ENCODE results near the gene PYGB.

- TF ChIP-seq MAX (IDR thresholded peaks at IDR 0.05) = no peak
- TF ChIP-seq YY1 (IDR thresholded peaks at IDR 0.05; ENCODE audit: low read depth) = no peak
- TF ChIP-seq FOXM1 (IDR thresholded peaks at IDR 0.05; ENCODE audit: borderline replicate concordance, low read depth) = no peak
- no peak for TF ChIP-seq RAD21 (IDR thresholded peaks at IDR 0.05; ENCODE audit: low read depth)
Measured at GRCh38 chr20:25321262-25321831, 73.5 kb downstream of the PYGB start.

Measured in Ishikawa (cell line).